Measurements from ENCODE around the gene CTAG1A.
"Not testable (repeated sequence)": the region's sequence is repeated elsewhere in the genome, so short reads cannot be mapped to it uniquely, and the experiment has no call there.

DNA sequence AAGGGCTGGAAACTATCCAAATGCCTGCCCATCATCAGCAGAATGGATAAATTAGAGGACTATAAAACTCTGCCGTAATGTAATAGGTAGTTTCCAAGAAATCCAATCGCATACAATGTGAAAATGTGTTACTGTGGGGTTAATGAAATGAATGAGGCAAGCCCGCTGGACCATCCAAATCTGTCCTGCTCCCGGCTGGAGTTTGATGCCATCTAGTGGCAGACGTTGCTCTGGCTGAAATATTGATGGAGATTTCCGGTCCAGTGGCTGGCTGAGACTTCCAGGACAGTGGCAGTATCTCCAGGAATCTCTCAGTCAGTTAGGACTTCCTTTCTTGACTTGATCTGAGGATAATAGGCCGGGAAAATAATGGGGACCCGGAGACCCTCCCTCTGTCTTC lies 1.9 kb upstream of the CTAG1A start:
- TF ChIP-seq, protein P1, sequence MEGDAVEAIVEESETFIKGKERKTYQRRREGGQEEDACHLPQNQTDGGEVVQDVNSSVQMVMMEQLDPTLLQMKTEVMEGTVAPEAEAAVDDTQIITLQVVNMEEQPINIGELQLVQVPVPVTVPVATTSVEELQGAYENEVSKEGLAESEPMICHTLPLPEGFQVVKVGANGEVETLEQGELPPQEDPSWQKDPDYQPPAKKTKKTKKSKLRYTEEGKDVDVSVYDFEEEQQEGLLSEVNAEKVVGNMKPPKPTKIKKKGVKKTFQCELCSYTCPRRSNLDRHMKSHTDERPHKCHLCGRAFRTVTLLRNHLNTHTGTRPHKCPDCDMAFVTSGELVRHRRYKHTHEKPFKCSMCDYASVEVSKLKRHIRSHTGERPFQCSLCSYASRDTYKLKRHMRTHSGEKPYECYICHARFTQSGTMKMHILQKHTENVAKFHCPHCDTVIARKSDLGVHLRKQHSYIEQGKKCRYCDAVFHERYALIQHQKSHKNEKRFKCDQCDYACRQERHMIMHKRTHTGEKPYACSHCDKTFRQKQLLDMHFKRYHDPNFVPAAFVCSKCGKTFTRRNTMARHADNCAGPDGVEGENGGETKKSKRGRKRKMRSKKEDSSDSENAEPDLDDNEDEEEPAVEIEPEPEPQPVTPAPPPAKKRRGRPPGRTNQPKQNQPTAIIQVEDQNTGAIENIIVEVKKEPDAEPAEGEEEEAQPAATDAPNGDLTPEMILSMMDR (conservative IDR thresholded peaks at IDR 0.05; ENCODE audit: low read depth, low read length), result not testable (repeated sequence)
- not testable (repeated sequence) for TF ChIP-seq EZH2 (IDR thresholded peaks at IDR 0.05; ENCODE audit: borderline replicate concordance, low read depth, low read length, poor library complexity, severe bottlenecking)

All from A673 (cell line).